HEK293 (cell line): ENCODE data around the gene HIPK1.

Experiments
- CTCF ChIA-PET: fragments of 350-600 bp; formaldehyde crosslinking; extraction: SDS; loops from one replicate; lab custom pipeline; 2021; ENCODE audit warnings: antibody characterized with exemption; lab: Yijun Ruan, JAX
- POLR2A ChIA-PET: fragments of 300-600 bp; formaldehyde crosslinking; extraction: SDS; loops from one replicate; lab custom pipeline; 2020; ENCODE audit warnings: antibody characterized with exemption, inconsistent platforms; lab: Yijun Ruan, JAX
- H3K27ac ChIP-seq: fragments of 200-500 bp; sonication (Bioruptor generic); 2 replicates; pipeline ENCODE4 v1.5.1; 2014; ENCODE audit warnings: low read depth, low read length, control low read depth, inconsistent platforms; ENCODE audit errors: extremely low read depth
- H3K36me3 ChIP-seq, 2 experiments: fragments of 200-500 bp in 1 of 2; sonication (Bioruptor generic) in 1 of 2; 1 replicate in 1 of 2; 2 replicates in 1 of 2; pipeline ENCODE4 v1.5.1; 2014 to 2017; ENCODE audit warnings: inconsistent platforms in 2 of 2, low read length in 2 of 2; ENCODE audit not compliant: control insufficient read depth in 2 of 2, insufficient read depth in 1 of 2
- H3K4me1 ChIP-seq: fragments of 200-500 bp; sonication (Bioruptor generic); 2 replicates; pipeline ENCODE4 v1.5.1; 2014; ENCODE audit warnings: mild to moderate bottlenecking, low read length, inconsistent platforms; ENCODE audit not compliant: control insufficient read depth, insufficient read depth
- H3K4me3 ChIP-seq: 2 replicates; pipeline ENCODE4 v1.5.1; 2011; ENCODE audit warnings: low read depth, mild to moderate bottlenecking, control low read depth, low read length, moderate library complexity
- H3K9me3 ChIP-seq: fragments of 200-500 bp; sonication (Bioruptor generic); 2 replicates; pipeline ENCODE4 v1.5.1; 2014; ENCODE audit warnings: low read depth, low read length, inconsistent platforms; ENCODE audit not compliant: control insufficient read depth, insufficient read depth
- GLIS1 ChIP-seq: fragments of 450-650 bp; formaldehyde crosslinking; IDR thresholded peaks from 2 replicates; pipeline ENCODE4 v1.5.1; 2016; ENCODE audit warnings: missing biosample characterization, missing genetic modification characterization
- MYNN ChIP-seq: fragments of 450-650 bp; formaldehyde crosslinking; IDR thresholded peaks from 2 replicates; pipeline ENCODE4 v1.5.1; 2016; ENCODE audit warnings: missing biosample characterization, missing genetic modification characterization, borderline replicate concordance
- REPIN1 ChIP-seq: fragments of 450-650 bp; formaldehyde crosslinking; IDR thresholded peaks from 2 replicates; pipeline ENCODE4 v1.5.1; 2017; ENCODE audit warnings: missing biosample characterization, missing genetic modification characterization, low read depth
- SCRT2 ChIP-seq: fragments of 450-650 bp; formaldehyde crosslinking; IDR thresholded peaks from 2 replicates; pipeline ENCODE4 v1.5.1; 2016; ENCODE audit warnings: missing biosample characterization, missing genetic modification characterization
- TCF7L2 ChIP-seq: IDR thresholded peaks from 2 replicates; pipeline ENCODE4 v1.6.1; 2011; ENCODE audit warnings: low read depth, mild to moderate bottlenecking, inconsistent platforms, low read length, moderate library complexity, borderline replicate concordance
- ZBTB44 ChIP-seq: fragments of 450-650 bp; IDR thresholded peaks from 2 replicates; pipeline ENCODE4 v1.5.1; 2018; ENCODE audit warnings: missing biosample characterization, mild to moderate bottlenecking, missing genetic modification characterization
- ZBTB8A ChIP-seq: fragments of 450-650 bp; formaldehyde crosslinking; IDR thresholded peaks from 2 replicates; pipeline ENCODE4 v1.5.1; 2016; ENCODE audit warnings: missing biosample characterization, missing genetic modification characterization
- ZNF10 ChIP-seq: fragments of 450-650 bp; formaldehyde crosslinking; IDR thresholded peaks from 2 replicates; pipeline ENCODE4 v1.5.1; 2017; ENCODE audit warnings: missing biosample characterization, missing genetic modification characterization
- ZNF114 ChIP-seq: fragments of 450-650 bp; formaldehyde crosslinking; IDR thresholded peaks from 2 replicates; pipeline ENCODE4 v1.5.0; 2017; ENCODE audit warnings: missing biosample characterization, missing genetic modification characterization
- ZNF121 ChIP-seq: fragments of 450-650 bp; formaldehyde crosslinking; IDR thresholded peaks from 2 replicates; pipeline ENCODE4 v1.5.1; 2016; ENCODE audit warnings: missing biosample characterization, missing genetic modification characterization
- ZNF138 ChIP-seq: fragments of 450-650 bp; formaldehyde crosslinking; IDR thresholded peaks from 2 replicates; pipeline ENCODE4 v1.5.1; 2016; ENCODE audit warnings: missing biosample characterization, missing genetic modification characterization, borderline replicate concordance
- ZNF146 ChIP-seq: fragments of 450-650 bp; formaldehyde crosslinking; IDR thresholded peaks from 2 replicates; pipeline ENCODE4 v1.5.1; 2016; ENCODE audit warnings: missing biosample characterization, missing genetic modification characterization
- ZNF223 ChIP-seq: fragments of 450-650 bp; formaldehyde crosslinking; IDR thresholded peaks from 2 replicates; pipeline ENCODE4 v1.5.1; 2016; ENCODE audit warnings: missing biosample characterization, missing genetic modification characterization
- ZNF311 ChIP-seq: fragments of 450-650 bp; formaldehyde crosslinking; IDR thresholded peaks from 2 replicates; pipeline ENCODE4 v1.5.1; 2017; ENCODE audit warnings: missing biosample characterization, missing genetic modification characterization, borderline replicate concordance
- ZNF341 ChIP-seq: fragments of 450-650 bp; formaldehyde crosslinking; IDR thresholded peaks from 2 replicates; pipeline ENCODE4; 2016; ENCODE audit warnings: low read depth, missing biosample characterization, missing genetic modification characterization
- ZNF350 ChIP-seq: fragments of 450-650 bp; formaldehyde crosslinking; IDR thresholded peaks from 2 replicates; pipeline ENCODE4 v1.5.0; 2017; ENCODE audit warnings: missing biosample characterization, mild to moderate bottlenecking, missing genetic modification characterization
- ZNF391 ChIP-seq: fragments of 450-650 bp; formaldehyde crosslinking; IDR thresholded peaks from 2 replicates; pipeline ENCODE4 v1.5.1; 2016; ENCODE audit warnings: low read depth, missing biosample characterization, missing genetic modification characterization, borderline replicate concordance
- ZNF433 ChIP-seq: fragments of 450-650 bp; formaldehyde crosslinking; IDR thresholded peaks from 2 replicates; pipeline ENCODE4 v1.5.1; 2016; ENCODE audit warnings: missing biosample characterization, missing genetic modification characterization, low read depth
- ZNF580 ChIP-seq: fragments of 450-650 bp; formaldehyde crosslinking; IDR thresholded peaks from 2 replicates; pipeline ENCODE4 v1.5.1; 2016; ENCODE audit warnings: missing biosample characterization, missing genetic modification characterization
- ZNF624 ChIP-seq: fragments of 450-650 bp; formaldehyde crosslinking; IDR thresholded peaks from 2 replicates; pipeline ENCODE4 v1.5.1; 2017; ENCODE audit warnings: missing biosample characterization, missing genetic modification characterization
- ZSCAN16 ChIP-seq: fragments of 450-650 bp; formaldehyde crosslinking; IDR thresholded peaks from 2 replicates; pipeline ENCODE4 v1.5.1; 2016; ENCODE audit warnings: missing biosample characterization, missing genetic modification characterization

The HIPK1 gene

DNA sequence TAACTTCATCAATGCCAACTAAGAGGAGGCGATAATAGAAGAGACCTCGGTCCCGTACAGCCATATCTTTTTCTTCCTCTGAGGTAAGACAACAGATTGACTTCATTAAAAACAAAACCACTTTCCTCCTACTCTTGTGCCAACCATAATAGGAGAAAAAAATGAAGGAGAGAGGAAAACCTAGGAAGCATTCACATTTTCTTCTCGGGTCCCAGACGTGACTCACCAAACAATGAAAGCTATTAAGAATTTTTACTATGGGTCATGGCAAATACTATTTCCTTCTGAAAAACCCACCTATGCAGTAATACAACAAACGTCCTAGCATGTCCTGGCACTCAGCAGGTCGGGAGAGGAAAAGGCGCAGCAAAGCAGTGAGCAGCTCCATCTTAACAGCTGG is 33.2 kb upstream of the HIPK1 start (continued):
- no peak for TF ChIP-seq ZNF341 (tag by site-specific recombination)

GRCh38 chr1:113898241-113898814 is 30.8 kb upstream of the HIPK1 start:
- no peak overlapping the region for H3K27ac ChIP-seq
- ChIA-PET CTCF (no interaction called here), POLR2A (no interaction called here)
- no peak overlapping the region for H3K4me3 ChIP-seq
- H3K9me3 ChIP-seq, result no peaks in the 10 kb centered on the region
- H3K4me1 ChIP-seq, result no peaks in the 10 kb centered on the region
- H3K36me3 ChIP-seq, result peaks cover 6 to 87% of the 10 kb centered on the region in 2 experiments
- TF ChIP-seq ZNF121 (tag by site-specific recombination), result no peak
- no peak for TF ChIP-seq ZNF311 (tag by site-specific recombination)
- TF ChIP-seq ZNF223, result no peak
- no peak for TF ChIP-seq ZNF624 (tag by site-specific recombination)
- TF ChIP-seq SCRT2, result peak; percentile 40

- ChIA-PET CTCF (no interaction called here), POLR2A (no interaction called here)
- TF ChIP-seq ZNF114 (tag by site-specific recombination), result no peak
- no peak for TF ChIP-seq TCF7L2
- TF ChIP-seq MYNN, result no peak
- no peak for TF ChIP-seq ZNF138
- TF ChIP-seq ZSCAN16, result no peak
- TF ChIP-seq ZNF391, result no peak
- no peak for TF ChIP-seq REPIN1 (tag by site-specific recombination)
- TF ChIP-seq ZNF433 (tag by site-specific recombination), result no peak
- TF ChIP-seq ZNF10, result no peak
- no peak for TF ChIP-seq ZBTB8A
- TF ChIP-seq ZBTB44, result no peak
- no peak overlapping the region for H3K4me3 ChIP-seq
- no peaks in the 10 kb centered on the region for H3K9me3 ChIP-seq
- peaks cover 6 to 88% of the 10 kb centered on the region in 2 experiments; a peak in 2 of 3 replicates for H3K36me3 ChIP-seq
- H3K27ac ChIP-seq, result no peak overlapping the region
- no peaks in the 10 kb centered on the region for H3K4me1 ChIP-seq
Measured at GRCh38 chr1:113899111-113899510, 30.0 kb upstream of the HIPK1 start.

- H3K4me3 ChIP-seq, result no peak overlapping the region
- peaks cover 6 to 67% of the 10 kb centered on the region in 2 experiments; a peak in 2 of 3 replicates for H3K36me3 ChIP-seq
- ChIA-PET POLR2A (interaction anchor here (1.4 kb wide), 1 partner anchor 8 kb away, joined by 3 read pairs; no protein-coding TSS in a partner anchor), CTCF (no interaction called here)
- TF ChIP-seq GLIS1 (tag by site-specific recombination), result no peak
- TF ChIP-seq ZNF146 (tag by site-specific recombination), result no peak
- TF ChIP-seq ZNF350 (tag by site-specific recombination), result no peak
- TF ChIP-seq ZNF580 (tag by site-specific recombination), result no peak
- TF ChIP-seq, all 188 proteins: peak for 0
- H3K9me3 ChIP-seq, result no peaks in the 10 kb centered on the region
- H3K4me1 ChIP-seq, result no peaks in the 10 kb centered on the region
- H3K27ac ChIP-seq, result no peak overlapping the region
Measured at GRCh38 chr1:113901191-113901590, 27.9 kb upstream of the HIPK1 start.
